ENCODE results near the gene PCDH9.

DNA sequence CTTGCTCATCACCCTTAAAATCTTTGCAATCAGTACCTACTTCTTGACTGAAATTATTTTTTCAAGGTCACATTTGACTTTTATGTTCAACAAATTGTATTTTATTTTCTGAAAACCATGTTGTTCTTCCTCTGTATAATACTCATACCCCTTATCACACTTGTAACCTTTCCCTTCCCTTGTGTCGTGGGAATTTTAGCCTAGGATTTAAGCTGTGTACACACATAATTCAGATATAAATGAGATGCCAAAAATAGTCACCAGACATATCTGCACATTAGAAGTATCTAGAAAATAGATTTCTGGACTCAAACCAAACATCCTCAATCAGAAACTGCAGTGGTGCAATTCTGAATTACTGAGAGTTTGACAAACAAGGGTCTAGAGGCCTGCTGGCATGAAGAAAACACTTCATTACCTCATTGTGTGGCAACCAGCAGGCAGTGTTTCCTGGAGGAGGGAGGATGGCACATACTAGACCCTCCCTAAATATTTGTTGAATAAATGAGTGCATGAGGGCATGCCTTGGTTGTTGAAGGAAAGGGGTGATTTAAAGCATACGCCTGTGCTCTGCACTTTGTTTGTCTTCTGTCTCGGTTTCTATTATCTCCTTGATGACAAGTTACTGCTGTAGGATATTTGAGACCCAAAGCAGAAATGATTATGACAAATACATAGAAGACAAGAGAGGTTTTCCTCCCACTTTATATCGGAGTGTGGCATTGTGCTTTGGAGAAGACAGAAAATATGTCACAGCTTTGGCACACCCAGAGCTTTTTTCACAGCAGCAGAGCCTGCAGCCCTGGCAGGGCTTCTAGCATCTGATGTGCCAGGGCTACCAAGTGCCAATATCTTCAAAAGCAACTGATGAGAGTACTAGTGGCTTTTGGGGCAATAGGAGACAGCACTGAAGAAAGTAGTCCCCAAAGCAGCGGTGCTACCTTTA lies 881.1 kb downstream of the PCDH9 start:
- no peak for TF ChIP-seq CTCF (IDR thresholded peaks at IDR 0.05)
- no peak for TF ChIP-seq POLR2A (IDR thresholded peaks at IDR 0.05)
